OCI-LY7 (cell line): Measurements from ENCODE around the gene GGACT. TPM values are rescaled to one million over a fixed set of nuclear protein-coding genes. Genes with fewer than 3 reads are reported as not detected.

ENCODE experiments used
- BruUV-seq: library from RNA; stranded (reverse); fragments of 400-500 nt; replicated peaks from 2 replicates; lab custom pipeline; 2021; lab: Mats Ljungman, UMichigan
- CTCF ChIA-PET: fragments of 300-600 bp; sonication (Branson Sonifier 250); formaldehyde crosslinking; loops from one replicate; lab custom pipeline; 2022; ENCODE audit warnings: antibody characterized with exemption; ENCODE audit not compliant: unreplicated experiment; lab: Charles Lee
- POLR2A ChIA-PET: fragments of 300-600 bp; sonication (Branson Sonifier 250); formaldehyde crosslinking; loops from one replicate; lab custom pipeline; 2022; ENCODE audit warnings: antibody characterized with exemption; lab: Charles Lee
- DNase-seq: peaks from one replicate; pipeline ENCODE4 v3.0.0-alpha.2; 2015; ENCODE audit warnings: low spot score
- H2AFZ ChIP-seq: fragments of 200-600 bp; sonication (generic), shearing (Covaris generic); 2 replicates; pipeline ENCODE4 v1.6.1; 2014; ENCODE audit warnings: mild to moderate bottlenecking, antibody characterized with exemption, low read length, moderate library complexity
- H3K27ac ChIP-seq: fragments of 200-600 bp; sonication (generic); 2 replicates; pipeline ENCODE4 v1.5.1; 2014; ENCODE audit warnings: mixed run types, low read depth, mild to moderate bottlenecking, moderate library complexity, low read length, inconsistent platforms; ENCODE audit not compliant: poor library complexity, severe bottlenecking
- H3K36me3 ChIP-seq: fragments of 200-600 bp; sonication (generic); 2 replicates; pipeline ENCODE4 v1.6.1; 2014; ENCODE audit warnings: mild to moderate bottlenecking, antibody characterized with exemption, low read length, moderate library complexity, mixed read lengths; ENCODE audit not compliant: insufficient read depth
- H3K4me1 ChIP-seq: fragments of 200-600 bp; sonication (generic); 2 replicates; pipeline ENCODE4 v1.5.1; 2014; ENCODE audit warnings: mild to moderate bottlenecking, low read length; ENCODE audit not compliant: insufficient read depth, poor library complexity, severe bottlenecking
- H3K4me2 ChIP-seq: fragments of 200-600 bp; sonication (generic); 2 replicates; pipeline ENCODE4 v1.6.1; 2014; ENCODE audit warnings: mild to moderate bottlenecking, low read length
- H3K4me3 ChIP-seq: fragments of 200-600 bp; sonication (generic); 2 replicates; pipeline ENCODE4 v1.5.1; 2014; ENCODE audit warnings: mild to moderate bottlenecking, low read depth, low read length; ENCODE audit not compliant: poor library complexity, severe bottlenecking
- H3K79me2 ChIP-seq: fragments of 200-600 bp; sonication (generic); 2 replicates; pipeline ENCODE4 v1.6.1; 2016; ENCODE audit warnings: low read depth, mild to moderate bottlenecking, low read length, moderate library complexity, mixed read lengths; ENCODE audit not compliant: insufficient read depth
- H3K9me2 ChIP-seq: fragments of 200-600 bp; sonication (generic); 2 replicates; pipeline ENCODE4 v1.6.1; 2016; ENCODE audit warnings: mild to moderate bottlenecking, low read length, mixed read lengths; ENCODE audit not compliant: insufficient read depth
- H3K9me3 ChIP-seq: fragments of 200-600 bp; sonication (generic); 2 replicates; pipeline ENCODE4 v1.6.1; 2014; ENCODE audit warnings: mild to moderate bottlenecking, mixed run types, low read length, mixed read lengths
- H4K20me1 ChIP-seq: fragments of 200-600 bp; sonication (generic); 2 replicates; pipeline ENCODE4 v1.6.1; 2014; ENCODE audit warnings: mild to moderate bottlenecking, antibody characterized with exemption, low read length, moderate library complexity, mixed read lengths; ENCODE audit not compliant: insufficient read depth
- EZH2phosphoT487 ChIP-seq: fragments of 200-600 bp; sonication (generic); IDR thresholded peaks from 2 replicates; pipeline ENCODE4 v1.6.1; 2018; ENCODE audit warnings: low read depth, borderline replicate concordance, mild to moderate bottlenecking, mixed run types, antibody characterized with exemption, low read length, moderate library complexity, mixed read lengths
- intact Hi-C: fragments of 100-400 bp; cut with micrococcal nuclease; formaldehyde crosslinking; loops from one replicate; pipeline ENCODE4 v1.10.0; 2022; ENCODE audit not compliant: unreplicated experiment
- total RNA-seq, 2 experiments: library from RNA; depleted of rRNA in 1 of 2; stranded (reverse); fragments of >200 nt in 1 of 2; shearing (Covaris generic) in 1 of 2; gene quantifications; 2 replicates each; pipeline ENCODE4 v1.2.3, GENCODE V29; 2014 to 2022
- TF ChIP-seq, protein P1 (sequence below): fragments of 200-600 bp; sonication (generic); conservative IDR thresholded peaks from 2 replicates; pipeline ENCODE4 v1.5.1; 2014; ENCODE audit warnings: mild to moderate bottlenecking, antibody characterized with exemption, low read length, moderate library complexity, mixed read lengths

GGACT gene
- total RNA-seq, 2 experiments from 2014 or later = 0.53 to 0.69 TPM

- H3K79me2 ChIP-seq = no peaks in the 10 kb centered on the region
- H3K9me3 ChIP-seq = no peaks in the 10 kb centered on the region
- POLR2A ChIA-PET = no interaction called here
- H3K36me3 ChIP-seq = no peaks in the 10 kb centered on the region
- no peak overlapping the region for H3K4me3 ChIP-seq
- TF ChIP-seq, protein P1, sequence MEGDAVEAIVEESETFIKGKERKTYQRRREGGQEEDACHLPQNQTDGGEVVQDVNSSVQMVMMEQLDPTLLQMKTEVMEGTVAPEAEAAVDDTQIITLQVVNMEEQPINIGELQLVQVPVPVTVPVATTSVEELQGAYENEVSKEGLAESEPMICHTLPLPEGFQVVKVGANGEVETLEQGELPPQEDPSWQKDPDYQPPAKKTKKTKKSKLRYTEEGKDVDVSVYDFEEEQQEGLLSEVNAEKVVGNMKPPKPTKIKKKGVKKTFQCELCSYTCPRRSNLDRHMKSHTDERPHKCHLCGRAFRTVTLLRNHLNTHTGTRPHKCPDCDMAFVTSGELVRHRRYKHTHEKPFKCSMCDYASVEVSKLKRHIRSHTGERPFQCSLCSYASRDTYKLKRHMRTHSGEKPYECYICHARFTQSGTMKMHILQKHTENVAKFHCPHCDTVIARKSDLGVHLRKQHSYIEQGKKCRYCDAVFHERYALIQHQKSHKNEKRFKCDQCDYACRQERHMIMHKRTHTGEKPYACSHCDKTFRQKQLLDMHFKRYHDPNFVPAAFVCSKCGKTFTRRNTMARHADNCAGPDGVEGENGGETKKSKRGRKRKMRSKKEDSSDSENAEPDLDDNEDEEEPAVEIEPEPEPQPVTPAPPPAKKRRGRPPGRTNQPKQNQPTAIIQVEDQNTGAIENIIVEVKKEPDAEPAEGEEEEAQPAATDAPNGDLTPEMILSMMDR = no peak
- no peak for TF ChIP-seq EZH2phosphoT487
- no peaks in the 10 kb centered on the region for H4K20me1 ChIP-seq
- CTCF ChIA-PET = no interaction called here
- no peaks in the 10 kb centered on the region for H3K4me1 ChIP-seq
- H3K9me2 ChIP-seq = no peaks in the 10 kb centered on the region
- DNase-seq = no peak
- intact Hi-C loops = no loop called here
- no peak overlapping the region for H3K4me2 ChIP-seq
- no peak overlapping the region for H2AFZ ChIP-seq
- no peak overlapping the region for H3K27ac ChIP-seq
- BruUV-seq = no TSS peak
Observed at GRCh38 chr13:100506600-100507422, 81.8 kb downstream of the GGACT start.

DNA sequence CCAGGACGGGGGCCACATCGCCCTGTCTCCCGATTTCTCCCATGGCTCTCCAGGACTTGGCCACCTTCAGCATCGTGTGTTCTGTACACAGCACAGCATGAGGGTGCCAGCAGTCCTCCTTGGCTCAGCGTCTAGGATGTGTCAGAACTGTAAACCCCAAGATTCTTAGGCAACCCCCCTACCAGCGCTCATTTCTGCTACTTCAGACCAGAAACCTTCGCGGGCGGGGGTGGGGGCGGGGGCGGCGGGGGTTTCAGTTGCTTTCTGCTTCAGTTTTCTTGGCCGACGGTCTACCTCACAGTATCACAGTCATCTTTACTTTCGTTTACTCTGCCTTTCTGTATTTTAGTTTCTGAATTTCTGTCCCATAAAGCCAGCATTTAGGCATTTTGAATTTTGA is 82.4 kb downstream of the GGACT start:
- intact Hi-C loops = no loop called here
- no peaks in the 10 kb centered on the region for H3K9me2 ChIP-seq
- DNase-seq = no peak
- H3K4me1 ChIP-seq = no peaks in the 10 kb centered on the region
- H3K4me3 ChIP-seq = no peak overlapping the region
- no peaks in the 10 kb centered on the region for H3K36me3 ChIP-seq
- H3K79me2 ChIP-seq = no peaks in the 10 kb centered on the region
- no peak overlapping the region for H3K4me2 ChIP-seq
- no TSS peak for BruUV-seq
- H3K9me3 ChIP-seq = no peaks in the 10 kb centered on the region
- H3K27ac ChIP-seq = no peak overlapping the region
- CTCF ChIA-PET = no interaction called here
- POLR2A ChIA-PET = no interaction called here
- TF ChIP-seq, protein P1 = no peak
- TF ChIP-seq EZH2phosphoT487 = no peak
- no peaks in the 10 kb centered on the region for H4K20me1 ChIP-seq
- no peak overlapping the region for H2AFZ ChIP-seq

- Histone ChIP-seq H3K9me2 (no peaks in the 10 kb centered on the region), H3K4me3 (no peak overlapping the region), H3K36me3 (no peaks in the 10 kb centered on the region), H4K20me1 (no peaks in the 10 kb centered on the region), H3K4me2 (no peak overlapping the region), H3K27ac (no peak overlapping the region), H3K9me3 (no peaks in the 10 kb centered on the region), H3K79me2 (no peaks in the 10 kb centered on the region), H3K4me1 (no peaks in the 10 kb centered on the region), H2AFZ (no peak overlapping the region)
- intact Hi-C loops = no loop called here
- no TSS peak for BruUV-seq
- no peak for TF ChIP-seq EZH2phosphoT487
- TF ChIP-seq, protein P1 = no peak
- no peak for DNase-seq
- ChIA-PET POLR2A (interaction anchor here (0.7 kb wide), 1 partner anchor 155 kb away, joined by 3 read pairs; no protein-coding TSS in a partner anchor), CTCF (no interaction called here)
Observed at GRCh38 chr13:100503622-100504021, 85.0 kb downstream of the GGACT start.
